Measurements from ENCODE around the gene MXRA5. TPM values are rescaled to one million over a fixed set of nuclear protein-coding genes. Genes with fewer than 3 reads are reported as not detected.

MXRA5 gene
- total RNA-seq = 0.34 and 22.8 TPM in 2 replicates

GRCh38 chrX:3346501-3347259 is at the start of gene MXRA5:
Gene MXRA5 (minus strand): TSS chrX:3346652. CDS start chrX:3343833, 2,819 bp downstream.

Data from nasal cavity respiratory epithelium epithelial cell of viscerocranial mucosa (primary cell).